Measurements from ENCODE around the gene CLASP1.

- TF ChIP-seq, protein P1, sequence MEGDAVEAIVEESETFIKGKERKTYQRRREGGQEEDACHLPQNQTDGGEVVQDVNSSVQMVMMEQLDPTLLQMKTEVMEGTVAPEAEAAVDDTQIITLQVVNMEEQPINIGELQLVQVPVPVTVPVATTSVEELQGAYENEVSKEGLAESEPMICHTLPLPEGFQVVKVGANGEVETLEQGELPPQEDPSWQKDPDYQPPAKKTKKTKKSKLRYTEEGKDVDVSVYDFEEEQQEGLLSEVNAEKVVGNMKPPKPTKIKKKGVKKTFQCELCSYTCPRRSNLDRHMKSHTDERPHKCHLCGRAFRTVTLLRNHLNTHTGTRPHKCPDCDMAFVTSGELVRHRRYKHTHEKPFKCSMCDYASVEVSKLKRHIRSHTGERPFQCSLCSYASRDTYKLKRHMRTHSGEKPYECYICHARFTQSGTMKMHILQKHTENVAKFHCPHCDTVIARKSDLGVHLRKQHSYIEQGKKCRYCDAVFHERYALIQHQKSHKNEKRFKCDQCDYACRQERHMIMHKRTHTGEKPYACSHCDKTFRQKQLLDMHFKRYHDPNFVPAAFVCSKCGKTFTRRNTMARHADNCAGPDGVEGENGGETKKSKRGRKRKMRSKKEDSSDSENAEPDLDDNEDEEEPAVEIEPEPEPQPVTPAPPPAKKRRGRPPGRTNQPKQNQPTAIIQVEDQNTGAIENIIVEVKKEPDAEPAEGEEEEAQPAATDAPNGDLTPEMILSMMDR (IDR thresholded peaks at IDR 0.05; ENCODE audit: extremely low read depth in 1 of 2, insufficient read depth in 1 of 2, low read depth in 1 of 2, low read length in 2 of 2), result no peak
- TF ChIP-seq POLR2AphosphoS5 (IDR thresholded peaks at IDR 0.05; ENCODE audit: insufficient read depth, low read depth, low read length) (no peak), POLR2A (IDR thresholded peaks at IDR 0.05; ENCODE audit: low read depth, low read length) (no peak), JUN (IDR thresholded peaks at IDR 0.05; ENCODE audit: borderline replicate concordance, insufficient read depth, insufficient read length, low read depth) (no peak), MAX (IDR thresholded peaks at IDR 0.05; ENCODE audit: insufficient read depth, insufficient read length) (no peak), EZH2 (IDR thresholded peaks at IDR 0.05; ENCODE audit: borderline replicate concordance, low read depth, low read length, severe bottlenecking) (no peak)
Observed at GRCh38 chr2:121295911-121296650, 353.2 kb downstream of the CLASP1 start.

Measured in endothelial cell of umbilical vein (primary cell).